Measurements from ENCODE around the gene NEURL1.

The NEURL1 gene

GRCh38 chr10:103449208-103450144, 44.0 kb upstream of the NEURL1 start:
- in situ Hi-C loops (cut with MboI; ENCODE audit: low pct_unique_long_range_greater_than_20kb, low sequenced_read_pairs, unreplicated experiment): no loop called here
- DNase-seq (ENCODE audit: low spot score): no peak
- TF ChIP-seq CTCF (IDR thresholded peaks at IDR 0.05; ENCODE audit: extremely low read depth, insufficient read depth, missing control alignments): no peak

DNA sequence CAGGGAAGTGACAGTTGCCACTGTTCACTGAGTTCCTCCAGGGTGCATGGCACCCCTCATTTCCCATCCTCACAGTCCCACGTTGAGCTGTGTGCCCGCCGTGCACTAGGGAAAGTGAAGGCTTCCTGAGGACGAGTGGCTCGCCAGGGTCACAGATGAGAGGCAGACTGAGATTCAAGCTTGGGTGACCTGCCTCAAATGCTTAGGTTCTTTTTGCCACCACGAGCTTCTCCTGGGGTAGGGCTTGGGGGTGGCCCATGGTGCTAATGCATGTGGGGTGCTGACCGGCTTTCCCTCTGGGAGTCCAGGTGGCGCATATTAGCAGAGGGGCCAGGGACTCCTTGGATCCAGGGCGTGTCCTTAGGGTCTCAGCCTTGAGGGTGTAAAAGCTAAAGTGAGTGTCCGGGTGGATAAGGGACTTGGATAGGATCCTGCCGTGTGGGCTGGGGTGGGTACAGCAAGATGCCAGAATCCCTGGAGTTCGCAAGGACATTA, 43.3 kb upstream of the NEURL1 start:
- no peak for DNase-seq (ENCODE audit: low spot score)
- in situ Hi-C loops (cut with MboI; ENCODE audit: low pct_unique_long_range_greater_than_20kb, low sequenced_read_pairs, unreplicated experiment): no loop called here
- TF ChIP-seq CTCF (IDR thresholded peaks at IDR 0.05; ENCODE audit: extremely low read depth, insufficient read depth, missing control alignments): no peak

GRCh38 chr10:103451091-103451813, 42.3 kb upstream of the NEURL1 start:
- in situ Hi-C loops (cut with MboI; ENCODE audit: low pct_unique_long_range_greater_than_20kb, low sequenced_read_pairs, unreplicated experiment): no loop called here
- peak; percentile 67 for DNase-seq (ENCODE audit: low spot score)
- TF ChIP-seq CTCF (IDR thresholded peaks at IDR 0.05; ENCODE audit: extremely low read depth, insufficient read depth, missing control alignments): no peak

DNA sequence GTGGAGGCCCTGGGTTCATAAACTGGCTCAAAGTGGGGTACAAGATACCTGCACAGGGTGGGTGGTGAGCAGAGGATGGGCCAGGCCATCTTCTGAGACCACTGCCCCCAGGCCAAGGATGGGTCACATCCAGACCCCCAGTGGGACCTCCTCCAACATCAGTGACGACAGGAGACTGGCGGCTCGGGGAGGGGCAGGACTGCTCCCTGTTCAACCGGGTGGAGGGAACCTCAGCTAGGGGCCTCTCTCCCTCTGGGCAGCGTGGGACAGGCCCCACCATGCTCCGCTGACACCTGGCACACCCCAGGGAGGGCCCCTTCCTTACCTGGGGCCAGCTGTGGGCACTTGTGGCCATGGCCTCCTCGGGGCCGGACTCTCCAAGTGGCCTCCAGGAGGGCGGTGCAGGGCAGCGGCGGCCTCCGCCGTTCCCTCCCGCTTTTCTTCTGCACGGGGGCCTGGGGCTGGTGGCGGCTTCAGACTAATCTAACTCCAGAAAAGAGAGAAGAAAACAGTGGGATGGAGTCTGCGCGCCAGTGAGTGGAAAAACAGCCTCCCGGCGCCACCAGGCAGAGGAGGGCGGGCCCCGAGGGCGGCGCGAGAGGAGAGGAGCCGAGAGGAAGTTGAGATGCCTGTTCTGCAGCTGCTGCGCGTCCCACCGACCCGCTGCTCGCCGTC, 41.5 kb upstream of the NEURL1 start, which contains the start of gene CALHM2:
Gene CALHM2 (minus strand): TSS at position 540 of the 675 bp plus-strand sequence. CDS start 2,429 bp downstream, outside the sequence.
- no peak for TF ChIP-seq CTCF (IDR thresholded peaks at IDR 0.05; ENCODE audit: extremely low read depth, insufficient read depth, missing control alignments)
- in situ Hi-C loops (cut with MboI; ENCODE audit: low pct_unique_long_range_greater_than_20kb, low sequenced_read_pairs, unreplicated experiment): no loop called here
- DNase-seq (ENCODE audit: low spot score): peak; percentile 90

- in situ Hi-C loops (cut with MboI; ENCODE audit: low pct_unique_long_range_greater_than_20kb, low sequenced_read_pairs, unreplicated experiment): no loop called here
- TF ChIP-seq CTCF (IDR thresholded peaks at IDR 0.05; ENCODE audit: extremely low read depth, insufficient read depth, missing control alignments): no peak
- no peak for DNase-seq (ENCODE audit: low spot score)
Observed at GRCh38 chr10:103452506-103453230, 40.8 kb upstream of the NEURL1 start.

Measured in GM13977 (cell line).